Measurements from ENCODE around the gene NANOS2.
A peak's percentile ranks its signal among the peaks of the same experiment; 100 is the strongest.
"Not testable (repeated sequence)": the region's sequence is repeated elsewhere in the genome, so short reads cannot be mapped to it uniquely, and the experiment has no call there.

The NANOS2 gene

DNA sequence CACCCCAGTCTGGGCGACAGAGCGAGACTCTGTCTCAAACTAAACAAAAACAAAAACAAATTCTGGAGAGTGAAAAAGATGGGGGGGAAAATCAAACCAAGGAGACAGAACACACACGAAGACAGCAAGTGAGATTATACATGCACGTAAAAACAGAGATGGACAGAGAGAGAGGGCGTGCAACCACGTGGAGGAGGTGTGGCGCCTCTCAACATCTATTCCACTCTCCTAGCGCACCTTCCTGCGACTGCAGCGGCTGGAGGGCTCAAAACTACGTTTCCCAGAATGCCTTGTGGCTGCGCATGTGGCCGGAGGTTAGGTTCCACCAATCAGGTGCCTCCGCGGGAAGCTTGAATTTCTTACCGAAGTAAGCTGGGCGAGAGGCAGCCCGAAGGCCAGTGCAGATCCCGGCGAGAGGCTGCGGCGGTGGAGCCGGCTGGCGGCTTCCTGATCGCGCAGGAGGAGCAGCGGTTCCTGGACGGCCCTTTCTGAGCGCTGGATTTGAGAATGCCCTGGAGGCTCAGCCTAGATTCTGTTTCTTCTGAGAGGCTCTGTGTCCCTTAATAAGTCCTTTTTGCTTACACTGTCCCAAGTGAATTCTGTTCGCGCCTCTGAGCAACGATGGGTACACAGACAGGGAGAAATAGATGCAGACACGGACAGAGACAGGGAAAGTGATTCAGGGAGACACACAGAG lies 13.1 kb upstream of the NANOS2 start:
- DNase-seq: peak; percentile 84

DNA sequence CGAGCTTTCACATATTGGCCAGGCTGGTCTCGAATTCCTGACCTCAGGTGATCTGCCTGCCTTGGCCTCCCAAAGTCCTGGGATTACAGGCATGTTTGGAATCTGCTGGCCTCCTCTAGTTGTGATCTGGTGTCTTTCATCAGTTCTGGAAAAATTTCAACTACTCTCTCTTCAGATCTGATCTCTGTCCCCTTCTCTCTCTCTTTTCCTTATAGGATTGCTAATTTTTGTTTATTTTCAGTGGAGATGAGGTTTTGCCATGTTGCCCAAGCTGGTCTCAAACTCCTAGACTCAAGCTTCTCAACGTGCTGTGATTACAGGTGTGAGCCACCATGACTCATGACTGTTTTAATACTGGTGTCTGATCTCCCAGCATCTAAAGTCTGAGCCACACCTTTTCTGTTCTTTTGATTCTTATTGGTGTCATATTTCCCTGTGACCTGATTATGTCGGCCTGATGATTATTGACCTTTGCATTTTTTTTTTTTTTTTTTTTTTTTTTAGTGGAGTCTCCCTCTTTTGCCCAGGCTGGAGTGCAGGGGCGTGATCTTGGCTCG lies 10.4 kb upstream of the NANOS2 start:
- DNase-seq: no peak

DNA sequence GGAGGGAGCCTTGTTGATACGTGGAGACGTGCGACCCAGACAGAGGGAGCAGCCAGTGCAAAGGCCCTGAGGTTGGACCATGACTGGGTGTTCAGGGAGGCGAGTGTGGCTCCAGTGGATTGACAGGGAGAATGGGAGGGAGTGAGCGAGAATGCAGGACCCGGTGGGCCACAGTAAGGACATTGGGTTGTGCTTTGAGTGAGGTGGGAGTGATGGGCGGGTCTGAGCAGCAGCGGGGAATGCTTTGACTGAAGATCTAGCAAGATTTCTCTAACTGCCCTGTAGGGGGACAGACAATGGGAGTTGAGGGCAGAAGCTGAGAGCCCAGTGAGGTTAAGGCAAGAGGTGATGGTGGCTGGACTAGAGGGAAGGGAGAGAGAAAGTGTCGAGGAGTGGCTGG lies 7.7 kb upstream of the NANOS2 start:
- DNase-seq: no peak

DNA sequence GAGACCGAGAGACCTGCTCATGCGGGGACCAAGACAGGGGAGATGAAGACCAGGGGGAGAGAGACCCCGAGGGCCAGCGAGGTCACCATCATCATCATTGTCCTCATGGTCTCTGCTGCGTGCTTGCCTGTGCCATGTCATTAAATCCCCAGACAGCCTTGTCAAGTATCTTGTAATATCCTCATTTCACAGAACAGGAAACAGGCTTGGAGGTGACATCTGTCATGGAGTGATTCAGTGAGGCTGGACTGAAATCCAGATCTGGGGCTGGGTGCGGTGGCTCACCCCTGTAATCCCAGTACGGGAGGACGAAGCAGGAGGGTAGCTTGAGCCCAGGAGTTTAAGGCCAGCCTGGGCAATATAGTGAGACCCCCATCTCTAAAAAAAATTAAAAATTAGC lies 5.9 kb upstream of the NANOS2 start:
- no peak for DNase-seq

DNA sequence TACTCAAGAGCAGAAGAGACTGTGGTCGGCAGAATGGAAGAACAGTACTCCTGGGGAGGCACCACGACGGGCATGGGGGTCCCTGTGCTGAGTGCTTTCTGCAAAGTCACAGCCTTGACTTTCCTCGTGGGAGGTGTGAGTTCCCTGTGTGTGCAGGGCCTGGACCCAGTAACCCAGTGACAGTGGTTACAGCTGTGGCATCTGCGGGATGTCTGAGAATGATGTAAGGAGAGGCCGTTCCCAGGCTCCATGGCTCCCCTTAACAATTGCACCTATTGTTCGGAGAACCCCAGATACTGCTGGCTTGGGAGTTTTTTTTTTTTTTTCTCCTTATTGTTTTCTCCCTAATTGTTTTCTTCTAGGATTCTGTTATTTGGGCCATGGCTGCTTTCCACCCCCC lies 5.1 kb upstream of the NANOS2 start:
- DNase-seq: no peak

DNA sequence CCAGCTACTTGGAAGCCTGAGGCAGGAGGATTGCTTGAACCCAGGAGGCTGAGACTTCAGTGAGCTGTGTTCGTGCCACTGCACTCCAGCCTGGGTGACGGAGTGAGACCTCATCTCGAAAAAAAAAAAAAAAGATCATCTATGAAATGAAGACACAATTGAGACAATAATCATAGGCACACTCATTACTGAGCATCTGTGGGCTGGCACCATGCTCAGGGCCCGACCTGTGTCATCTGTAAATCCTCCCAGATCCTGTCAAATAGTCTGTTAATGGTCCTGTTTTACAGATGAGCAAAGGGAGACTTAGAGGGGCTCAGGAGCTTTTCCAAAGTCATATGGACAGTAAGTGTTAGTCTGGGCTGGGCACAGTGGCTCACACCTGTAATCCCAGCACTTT lies 4.1 kb upstream of the NANOS2 start:
- no peak for DNase-seq

DNA sequence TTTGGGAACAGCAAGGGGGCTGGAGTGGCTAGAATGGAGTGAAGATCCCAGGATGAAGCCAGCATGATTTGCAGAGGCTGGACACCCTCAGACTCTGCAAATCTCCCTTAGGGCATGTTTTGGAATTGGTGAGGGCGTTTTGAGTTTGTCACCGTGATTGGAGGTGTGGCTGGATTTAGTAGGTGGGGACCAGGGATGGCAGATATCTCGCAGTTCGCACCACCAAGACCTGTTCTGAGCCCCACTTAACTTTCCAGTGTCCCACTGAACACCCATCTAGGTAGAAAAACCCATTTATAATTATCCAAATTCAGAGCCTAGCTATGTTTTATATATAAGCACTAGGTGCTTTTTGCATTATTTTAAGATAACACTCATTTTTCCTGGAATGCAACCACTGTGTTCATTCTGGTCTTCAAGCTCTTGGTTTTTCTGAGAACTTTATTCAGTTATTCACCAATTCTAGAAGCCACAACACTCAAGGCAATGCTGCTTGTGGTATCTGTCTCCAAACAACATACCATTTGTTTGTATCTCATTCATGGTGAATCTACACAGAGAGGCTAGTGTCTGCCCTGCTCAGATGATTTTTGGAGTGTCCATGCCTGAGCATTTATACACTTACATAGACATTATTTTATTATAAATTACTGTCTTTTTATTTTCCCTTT lies 3.0 kb upstream of the NANOS2 start:
- DNase-seq: no peak

DNA sequence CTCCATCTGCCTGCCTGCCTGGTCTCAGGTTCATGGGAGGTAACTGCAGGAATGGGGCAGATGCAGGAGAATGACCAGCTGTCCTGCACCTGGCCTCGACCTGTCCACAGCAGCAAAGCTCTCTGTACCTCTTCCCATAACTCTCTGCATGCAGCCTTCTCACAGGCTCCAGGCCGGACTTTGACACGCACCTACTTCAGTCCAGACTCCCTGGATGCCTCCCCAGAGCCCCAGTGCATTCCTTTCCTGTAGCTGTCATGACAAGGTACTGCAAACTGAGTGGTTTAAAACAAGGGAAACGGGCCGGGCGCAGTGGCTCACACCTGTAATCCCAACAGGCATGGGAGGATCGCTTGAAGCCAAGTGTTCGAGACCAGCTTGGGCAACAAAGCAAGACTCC lies 3.3 kb downstream of the NANOS2 start:
- no peak for DNase-seq

DNA sequence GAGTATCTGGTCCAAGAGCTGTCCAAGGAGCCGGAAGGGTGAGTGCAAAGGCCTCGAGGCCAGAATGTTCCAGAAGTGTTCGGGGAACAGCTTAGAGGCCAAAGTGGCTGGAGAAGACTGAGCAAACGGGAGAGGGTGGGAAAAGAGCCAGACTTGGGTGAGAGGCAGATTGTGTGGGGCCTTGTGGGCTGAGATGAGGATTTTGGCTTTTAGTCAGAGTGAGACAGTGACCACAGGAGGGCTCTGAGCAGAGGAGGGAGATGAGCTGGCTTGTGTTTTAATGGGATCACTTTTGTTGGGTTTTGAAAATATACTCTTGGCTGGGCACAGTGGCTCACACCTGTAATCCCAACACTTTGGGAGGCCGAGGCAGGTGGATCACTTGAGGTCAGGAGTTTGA lies 5.6 kb downstream of the NANOS2 start:
- DNase-seq: no peak

DNA sequence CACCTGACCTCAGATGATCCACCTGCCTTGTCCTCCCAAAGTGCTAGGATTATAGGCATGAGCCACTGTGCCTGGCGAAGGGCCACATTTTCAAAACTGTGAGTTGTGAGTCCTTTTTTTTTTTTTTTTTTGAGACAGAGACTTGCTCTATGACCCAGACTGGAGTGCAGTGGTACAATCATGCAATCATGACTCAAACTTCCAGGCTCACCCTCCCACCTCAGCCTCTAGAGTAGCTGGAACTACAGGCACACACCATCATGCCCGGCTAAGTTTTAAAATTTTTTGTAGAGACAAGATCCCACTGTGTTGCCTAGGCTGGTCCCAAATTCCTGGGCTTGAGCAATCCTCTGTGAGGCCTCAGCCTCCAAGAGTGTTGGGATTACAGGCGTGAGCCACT lies 8.4 kb downstream of the NANOS2 start:
- DNase-seq: peak; percentile 33

DNA sequence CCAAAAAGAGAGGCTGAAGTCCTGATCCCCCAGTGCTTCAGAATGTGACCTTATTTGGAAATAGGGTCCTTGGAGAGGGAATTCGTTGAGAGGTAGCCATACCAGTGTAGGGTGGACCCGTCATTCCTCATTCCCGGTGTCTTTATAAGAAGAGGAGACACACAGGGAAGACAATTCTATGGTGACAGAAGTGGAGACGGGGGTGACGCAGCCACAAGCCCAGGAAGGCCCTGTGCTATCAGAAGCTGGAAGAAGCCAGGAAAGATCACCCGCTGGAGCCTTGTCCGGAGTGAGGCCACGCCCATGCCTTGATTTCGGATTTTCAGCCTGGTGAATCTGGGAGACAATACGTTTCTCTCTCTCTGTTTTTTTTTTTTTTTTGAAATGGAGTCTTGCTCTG lies 9.6 kb downstream of the NANOS2 start:
- DNase-seq: no peak

DNA sequence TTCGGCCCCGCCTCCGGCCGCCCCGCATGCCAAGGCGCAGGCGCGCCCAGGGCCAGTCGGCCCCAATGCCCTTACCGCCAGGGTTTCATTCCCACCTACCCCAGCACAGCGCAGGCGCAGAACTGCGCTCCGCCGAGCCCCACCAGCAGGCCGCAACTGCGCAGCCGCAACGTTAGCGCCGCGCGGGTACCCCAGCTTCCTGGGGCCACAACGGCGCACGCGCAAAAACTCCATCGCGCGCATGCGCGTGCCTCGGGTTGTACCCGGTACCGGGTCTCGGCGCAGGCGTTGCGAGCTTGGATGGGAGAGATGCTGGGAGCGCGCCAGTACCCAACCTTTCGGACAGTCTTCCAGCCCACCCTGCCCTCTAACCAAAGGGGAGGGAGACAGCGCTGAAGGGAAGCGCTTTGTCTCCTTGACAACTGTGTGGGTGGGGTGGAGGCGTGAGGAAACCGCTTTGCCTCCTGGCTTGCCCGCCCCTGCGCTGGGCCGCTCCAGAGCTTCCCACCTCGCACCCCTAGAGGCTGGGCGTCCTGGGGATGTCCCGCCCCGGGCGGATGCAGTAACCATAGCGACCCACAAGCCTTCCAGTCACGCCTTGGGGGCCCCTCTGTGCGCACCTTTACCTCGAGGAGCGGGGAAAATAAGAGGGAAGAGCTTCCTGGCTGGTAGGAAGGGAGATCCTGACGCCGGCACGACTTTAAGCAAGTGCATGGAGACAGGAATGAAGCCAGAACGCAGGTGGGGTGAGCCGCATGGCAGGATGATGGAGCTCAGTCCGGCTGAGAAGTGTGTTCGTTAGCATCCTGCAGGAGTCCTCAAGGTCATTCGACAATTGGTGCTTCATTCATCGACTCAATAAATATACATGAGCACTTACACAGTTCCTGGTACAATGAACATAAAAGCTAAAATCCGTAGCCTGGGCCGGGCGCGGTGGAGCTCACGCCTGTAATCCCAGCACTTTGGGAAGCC lies 11.6 kb downstream of the NANOS2 start:
- DNase-seq: peak; percentile 90

DNA sequence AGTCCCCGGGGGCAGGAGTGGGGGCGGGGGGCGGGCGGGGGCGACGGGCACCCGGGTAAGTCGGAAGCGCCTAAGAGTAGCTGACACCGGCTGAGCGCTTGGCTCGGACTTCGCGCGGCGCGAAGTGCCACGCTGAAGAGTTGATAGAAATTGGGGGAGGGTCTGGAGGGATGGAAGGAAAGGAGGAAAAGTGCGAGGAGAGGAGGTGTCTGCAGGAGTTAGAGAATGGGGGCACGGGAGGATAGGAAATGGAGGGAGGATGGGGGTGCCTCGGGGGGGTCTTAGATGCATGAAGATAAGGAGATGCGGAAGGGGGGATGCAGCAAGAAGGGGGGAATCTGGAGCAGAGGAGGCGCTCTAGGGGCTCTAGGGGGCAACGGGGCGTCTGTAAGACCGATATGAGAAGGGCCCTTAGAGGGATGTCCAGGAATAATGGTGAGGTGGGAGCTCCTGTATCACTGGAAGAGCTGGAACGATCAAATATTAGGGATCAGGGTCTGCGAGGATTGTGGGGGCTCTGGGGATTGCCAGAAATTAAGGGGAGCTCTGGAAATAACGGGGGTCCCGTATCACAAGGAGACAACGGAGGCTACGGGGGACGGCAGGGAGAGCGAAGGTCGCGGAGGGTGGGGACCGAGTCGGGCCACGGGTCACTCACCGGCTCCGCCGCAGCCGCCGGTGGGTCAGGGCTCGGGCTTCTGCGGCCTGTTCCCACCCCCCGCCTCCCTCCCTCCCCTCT lies 12.5 kb downstream of the NANOS2 start, which contains the start of gene MYPOP:
TSS of gene MYPOP (minus strand) at position 702 of the 739 bp plus-strand sequence. CDS start 840 bp downstream, outside the sequence.
- no peak for DNase-seq

DNA sequence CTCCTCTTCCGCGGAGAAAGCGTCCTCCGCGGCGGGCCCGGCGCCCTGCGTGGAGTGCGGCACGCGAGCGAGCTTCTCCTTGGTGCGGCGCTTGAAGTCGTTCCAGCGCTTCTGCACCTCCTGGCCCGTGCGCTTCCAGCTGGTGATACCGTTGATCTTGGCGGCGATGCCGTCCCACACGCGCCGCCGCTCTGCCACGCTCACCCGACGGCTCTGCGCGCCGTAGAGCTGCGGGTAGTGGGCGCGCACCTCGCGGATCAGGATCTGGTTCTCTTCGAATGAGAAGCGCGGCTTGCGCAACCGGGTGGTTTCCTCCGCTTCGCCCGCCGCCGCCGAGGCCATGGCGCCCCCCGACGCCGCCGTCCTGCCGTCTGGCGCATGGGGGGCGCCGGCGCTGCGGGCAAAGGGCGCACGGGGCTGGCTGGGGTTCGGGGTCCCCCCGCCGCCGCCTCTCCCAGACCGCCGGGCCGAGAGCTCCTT lies 13.1 kb downstream of the NANOS2 start:
- no peak for DNase-seq

DNA sequence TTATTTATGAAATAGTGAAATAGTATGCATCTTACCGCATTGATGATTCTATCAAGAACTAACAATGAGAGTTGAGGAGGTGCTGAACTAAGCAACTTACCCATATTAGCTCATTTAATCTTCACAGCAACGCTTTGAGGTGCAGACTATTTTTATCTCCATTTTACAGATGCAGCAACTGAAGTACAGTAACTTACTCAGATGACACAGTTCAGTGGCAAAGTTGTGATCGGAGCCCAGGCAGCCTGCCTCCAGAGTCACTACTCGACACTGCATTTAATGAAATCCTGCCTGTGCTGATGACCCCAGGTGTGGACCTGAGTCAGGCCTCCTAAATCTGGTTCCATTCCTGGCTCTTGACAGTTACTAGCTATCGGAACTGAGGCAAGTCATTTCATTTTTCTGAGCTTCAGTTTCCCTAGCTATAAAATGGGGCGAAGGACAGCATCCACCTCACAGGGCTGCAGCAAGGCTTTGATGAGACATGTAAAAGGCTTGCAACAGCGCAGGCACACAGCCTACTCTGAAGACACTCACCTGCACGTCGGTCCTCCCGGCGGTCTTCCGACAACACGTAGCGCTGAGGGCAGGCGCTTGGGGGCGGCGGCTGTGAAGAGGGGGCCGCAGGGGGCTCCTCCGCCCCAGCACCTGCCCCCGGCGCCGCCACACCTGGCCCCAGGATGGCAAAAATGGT lies 13.7 kb downstream of the NANOS2 start:
- no peak for DNase-seq

DNA sequence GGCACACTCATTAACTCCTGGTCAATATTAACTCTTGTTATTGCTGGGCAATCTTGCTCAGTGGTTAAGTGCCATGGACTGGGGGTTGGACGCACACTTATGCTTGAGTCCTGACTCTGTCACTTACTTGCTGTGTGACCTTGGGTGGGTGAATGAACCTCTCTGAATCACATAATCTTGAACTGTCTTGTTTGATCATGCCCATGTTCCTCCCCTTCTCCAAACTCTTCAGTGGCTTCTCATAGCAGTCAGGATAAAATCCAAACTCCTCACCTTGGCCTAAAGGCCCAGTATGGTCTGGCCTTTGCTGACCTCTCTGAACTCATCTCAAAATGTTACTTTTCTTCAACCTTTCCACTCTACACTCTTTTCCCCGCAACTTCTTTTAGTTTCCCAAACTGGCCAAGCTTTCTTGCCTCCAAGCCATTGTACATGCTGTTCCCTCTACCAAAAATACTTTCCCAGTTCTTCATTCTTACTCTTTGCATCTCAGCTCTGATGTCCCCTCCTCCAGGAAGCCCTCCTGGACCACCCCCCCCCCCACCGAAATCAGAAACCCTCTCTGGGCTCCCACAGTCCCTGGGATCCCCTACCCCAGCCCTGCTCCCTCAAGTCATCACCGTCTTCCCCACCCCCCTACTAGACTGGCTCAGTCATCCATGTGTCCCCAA lies 14.5 kb downstream of the NANOS2 start:
- DNase-seq: no peak

DNA sequence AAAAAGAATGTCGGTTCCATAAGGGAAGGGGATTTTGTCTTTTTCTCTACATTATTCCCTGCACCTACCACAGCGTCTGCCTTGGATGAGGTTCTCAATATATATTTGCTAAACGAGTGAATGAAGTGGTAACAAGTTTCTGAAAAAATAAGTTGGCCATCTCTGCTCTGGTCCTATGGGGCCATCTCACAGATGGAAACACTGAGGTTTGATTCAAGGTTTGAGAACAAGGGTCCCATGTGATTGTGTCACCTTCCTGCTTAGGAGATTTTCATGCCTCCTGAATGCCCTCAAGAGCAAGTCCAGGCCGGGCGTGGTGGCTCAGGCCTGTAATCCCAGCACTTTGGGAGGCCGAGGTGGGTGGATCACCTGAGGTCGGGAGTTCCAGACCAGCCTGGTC lies 15.3 kb downstream of the NANOS2 start:
- no peak for DNase-seq

DNA sequence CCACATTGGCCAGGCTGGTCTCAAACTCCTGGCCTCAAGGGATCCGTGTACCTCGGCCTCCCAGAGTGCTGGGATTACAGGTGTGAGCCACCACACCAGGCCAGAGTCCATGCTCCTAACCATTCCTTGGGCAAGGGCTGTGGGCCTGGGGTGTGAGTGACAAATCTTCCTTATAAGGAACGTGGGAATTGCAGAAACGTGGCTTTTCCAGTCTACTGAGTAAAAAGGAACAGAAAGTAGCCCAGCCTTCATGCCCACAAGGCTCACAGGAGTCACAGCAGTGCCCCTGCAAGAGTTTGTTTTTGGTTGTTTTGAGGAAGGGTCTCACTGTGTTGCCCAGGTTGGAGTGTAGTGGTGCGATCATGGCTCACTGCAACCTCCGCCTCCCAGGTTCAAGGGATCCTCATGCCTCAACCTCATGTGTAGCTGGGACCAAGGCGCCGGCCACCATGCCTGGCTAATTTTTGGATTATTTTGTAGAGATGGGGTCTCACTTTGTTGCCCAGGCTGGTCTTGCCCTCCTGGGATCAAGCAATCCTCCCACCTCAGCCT lies 17.2 kb downstream of the NANOS2 start:
- DNase-seq: no peak

DNA sequence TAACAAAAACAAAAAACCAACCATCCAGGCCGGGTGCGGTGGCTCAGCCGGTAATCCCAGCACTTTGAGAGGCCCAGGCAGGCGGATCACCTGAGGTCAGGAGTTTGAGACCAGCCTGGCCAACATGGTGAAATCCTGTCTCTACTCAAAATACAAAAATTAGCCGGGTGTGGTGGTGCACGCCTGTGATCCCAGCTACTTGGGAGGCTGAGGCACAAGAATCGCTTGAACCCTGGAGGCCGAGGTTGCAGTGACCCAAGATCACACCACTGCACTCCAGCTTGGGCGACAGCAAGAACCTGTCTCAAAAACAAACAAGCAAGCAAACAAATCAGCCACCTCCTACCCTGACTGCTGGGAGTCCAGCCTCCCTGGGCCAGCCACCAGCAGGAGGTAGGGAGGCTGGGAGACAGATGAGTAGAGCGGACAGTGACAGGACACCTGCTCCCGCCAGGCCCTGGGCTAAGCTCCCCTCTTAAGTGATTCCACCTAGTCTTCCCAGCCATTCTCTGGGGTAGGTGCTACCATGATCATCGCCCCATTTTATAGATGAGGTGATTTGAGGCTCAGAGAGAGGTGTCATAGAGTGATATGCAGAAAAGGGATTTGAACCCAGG lies 18.5 kb downstream of the NANOS2 start:
- DNase-seq: not testable (repeated sequence)

DNA sequence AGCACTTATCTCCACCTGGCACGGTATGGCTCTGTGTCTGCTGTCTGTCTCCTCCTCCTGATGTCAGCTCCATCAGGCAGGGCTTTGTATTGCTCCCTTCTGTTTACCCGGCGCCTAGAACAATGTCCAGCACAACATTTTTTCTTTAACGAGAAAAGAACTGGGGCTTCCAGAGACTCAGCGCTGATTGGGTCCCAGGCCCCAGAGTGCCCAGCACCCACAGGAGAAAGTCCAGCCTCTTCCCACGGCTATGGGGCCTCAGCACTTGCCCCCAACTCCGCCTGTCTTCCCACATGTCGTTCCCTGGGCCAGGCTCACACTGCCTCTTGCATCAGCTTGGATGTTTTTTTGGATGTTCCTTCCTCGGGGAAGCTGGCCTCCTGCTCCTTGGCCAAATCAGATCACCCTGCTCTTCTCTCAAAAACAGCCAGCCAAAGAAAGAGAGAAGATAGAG lies 19.0 kb downstream of the NANOS2 start:
- no peak for DNase-seq

All from NCI-H226 (cell line).